ENCODE results near the gene OGFOD3. TPM values are rescaled to one million over a fixed set of nuclear protein-coding genes. Genes with fewer than 3 reads are reported as not detected.

Gene OGFOD3
- total RNA-seq, 4 donors from 2014 or later: 25.8 to 72.1 (median 27.7) TPM

DNA sequence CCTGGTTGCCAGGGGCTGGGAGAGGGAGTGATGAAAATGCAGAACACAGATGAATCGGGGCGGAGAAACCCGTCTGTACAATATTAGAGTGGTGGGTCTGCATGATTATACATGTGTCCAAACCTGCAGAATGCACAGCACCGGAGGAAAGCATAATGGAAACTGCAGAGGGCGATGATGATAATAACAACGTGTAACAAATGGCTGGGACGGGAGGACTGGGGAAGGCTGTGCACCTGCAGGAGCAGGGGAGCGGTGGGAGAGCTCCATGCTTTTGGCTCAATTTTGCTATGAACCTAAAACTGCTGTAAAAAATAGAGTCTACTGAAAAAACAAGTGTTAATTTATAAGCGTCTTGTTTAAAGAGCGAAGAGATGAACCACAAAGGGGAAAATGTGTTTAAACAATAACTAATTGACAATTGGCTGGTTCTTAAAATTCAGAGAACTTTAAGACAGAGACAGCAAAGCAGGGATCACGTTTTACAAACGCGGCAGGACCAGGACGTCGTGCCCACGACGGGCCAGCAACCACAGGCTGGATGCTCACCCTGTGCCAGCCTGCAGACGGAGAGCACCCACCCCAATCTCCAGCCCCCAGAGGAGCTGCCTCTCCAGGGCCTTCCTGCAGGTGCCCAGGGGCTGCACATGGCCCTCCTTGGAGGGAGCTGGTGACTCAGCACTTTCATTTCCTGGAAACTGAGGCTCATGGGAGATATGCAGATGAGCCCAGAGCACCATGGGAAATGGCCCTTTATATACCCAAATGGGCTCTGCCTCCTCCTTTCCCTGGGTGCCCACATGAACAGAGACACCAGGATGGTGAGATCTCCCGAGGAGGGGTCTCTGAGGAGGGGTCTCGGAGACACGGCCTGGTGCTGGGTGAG is 59.7 kb downstream of the OGFOD3 start, which contains the start of gene TEX19:
Gene TEX19, plus strand, starts transcription at position 783 of the 886 bp plus-strand sequence. CDS start 2,904 bp downstream, outside the sequence.
- no peak within 1 kb of the TSS for H3K27ac ChIP-seq
- H3K36me3 ChIP-seq: no peaks in the 10 kb centered on the region
- DNase-seq (no peak), ATAC-seq (no peak)
- H3K27me3 ChIP-seq: peaks cover 10 to 30% (median 18%) of the 10 kb centered on the region in 3 donors
- H3K4me1 ChIP-seq: no peaks in the 10 kb centered on the region
- intact Hi-C loops (cut with DNase I; ENCODE audit: low total_unique reads): no loop called here
- no peak within 1 kb of the TSS for H3K4me3 ChIP-seq
- in situ Hi-C loops (cut with MboI; ENCODE audit: low sequenced_read_pairs in 4 of 4): loop anchor here (10.0 to 25.0 kb wide), 3 partner anchors 56 to 404 kb away; partner anchors contain the start of genes HEXD (in 1 of the 4), OGFOD3 (in 1 of the 4) and TBCD (in 1 of the 4)
- H3K9me3 ChIP-seq: no peaks in the 10 kb centered on the region
- TF ChIP-seq POLR2A (IDR thresholded peaks at IDR 0.05): no peak
- TF ChIP-seq, protein P1, sequence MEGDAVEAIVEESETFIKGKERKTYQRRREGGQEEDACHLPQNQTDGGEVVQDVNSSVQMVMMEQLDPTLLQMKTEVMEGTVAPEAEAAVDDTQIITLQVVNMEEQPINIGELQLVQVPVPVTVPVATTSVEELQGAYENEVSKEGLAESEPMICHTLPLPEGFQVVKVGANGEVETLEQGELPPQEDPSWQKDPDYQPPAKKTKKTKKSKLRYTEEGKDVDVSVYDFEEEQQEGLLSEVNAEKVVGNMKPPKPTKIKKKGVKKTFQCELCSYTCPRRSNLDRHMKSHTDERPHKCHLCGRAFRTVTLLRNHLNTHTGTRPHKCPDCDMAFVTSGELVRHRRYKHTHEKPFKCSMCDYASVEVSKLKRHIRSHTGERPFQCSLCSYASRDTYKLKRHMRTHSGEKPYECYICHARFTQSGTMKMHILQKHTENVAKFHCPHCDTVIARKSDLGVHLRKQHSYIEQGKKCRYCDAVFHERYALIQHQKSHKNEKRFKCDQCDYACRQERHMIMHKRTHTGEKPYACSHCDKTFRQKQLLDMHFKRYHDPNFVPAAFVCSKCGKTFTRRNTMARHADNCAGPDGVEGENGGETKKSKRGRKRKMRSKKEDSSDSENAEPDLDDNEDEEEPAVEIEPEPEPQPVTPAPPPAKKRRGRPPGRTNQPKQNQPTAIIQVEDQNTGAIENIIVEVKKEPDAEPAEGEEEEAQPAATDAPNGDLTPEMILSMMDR (IDR thresholded peaks at IDR 0.05 in 4 of 5, conservative IDR thresholded peaks at IDR 0.05 in 1 of 5): no peak

DNA sequence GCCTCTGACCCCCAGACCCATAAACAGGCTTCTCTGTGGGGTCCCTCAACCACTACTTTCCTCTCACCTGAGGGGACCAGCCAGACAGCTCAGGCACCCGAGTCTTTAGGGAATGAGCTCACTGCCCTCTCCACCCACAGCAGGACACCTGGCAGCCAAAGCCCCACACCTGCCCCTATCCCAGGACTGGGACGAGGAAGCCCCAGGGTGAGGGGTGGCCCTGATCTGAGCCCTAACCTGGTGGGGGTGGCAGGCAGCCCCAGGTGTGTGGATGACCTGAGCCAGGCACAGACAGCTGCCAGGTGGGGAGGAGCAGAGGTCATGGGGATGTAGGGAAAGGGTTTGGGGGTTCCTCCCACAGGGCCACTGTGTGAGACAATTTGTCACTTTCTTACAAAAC is 61.0 kb downstream of the OGFOD3 start:
- no peak for ATAC-seq
- peaks cover 10 to 30% (median 18%) of the 10 kb centered on the region in 3 donors for H3K27me3 ChIP-seq
- intact Hi-C loops (cut with DNase I; ENCODE audit: low total_unique reads) (no loop called here), in situ Hi-C loops (cut with MboI; ENCODE audit: low sequenced_read_pairs in 4 of 4) (loop anchor here (10.0 to 25.0 kb wide), 3 partner anchors 57 to 405 kb away; partner anchors contain the start of genes HEXD (in 1 of the 4), OGFOD3 (in 1 of the 4) and TBCD (in 1 of the 4))
- H3K36me3 ChIP-seq: no peaks in the 10 kb centered on the region
- no peaks in the 10 kb centered on the region for H3K4me1 ChIP-seq
- no peak overlapping the region for H3K27ac ChIP-seq
- no peak overlapping the region for H3K4me3 ChIP-seq
- TF ChIP-seq, protein P1 (IDR thresholded peaks at IDR 0.05 in 4 of 5, conservative IDR thresholded peaks at IDR 0.05 in 1 of 5): no peak
- no peak for TF ChIP-seq POLR2A (IDR thresholded peaks at IDR 0.05)
- DNase-seq: no peak
- no peaks in the 10 kb centered on the region for H3K9me3 ChIP-seq

DNA sequence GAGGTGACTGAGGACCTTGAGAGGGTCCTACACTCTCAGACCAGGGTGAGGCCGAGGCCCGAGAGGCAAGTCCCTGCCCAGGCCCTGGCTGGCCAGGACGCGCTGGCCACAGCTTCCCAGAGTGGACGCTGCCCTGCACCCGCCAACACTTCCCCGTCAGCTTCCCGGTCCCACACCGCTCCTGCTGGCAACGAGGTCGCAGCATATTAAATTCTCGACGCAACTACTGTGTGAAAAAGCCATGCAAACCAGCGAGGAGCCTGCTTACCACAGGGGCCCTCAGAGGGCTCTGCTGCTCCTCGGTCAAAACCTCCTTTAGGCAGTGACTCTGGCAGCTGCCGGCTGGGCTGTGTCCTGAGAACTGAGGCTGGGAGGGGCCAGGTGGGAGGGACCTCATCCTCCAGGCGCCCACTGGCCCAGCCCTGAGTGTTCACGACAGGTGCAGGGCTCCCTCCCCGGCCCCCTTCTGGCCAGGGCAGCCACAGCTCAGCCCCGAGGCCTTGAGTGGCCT is 61.5 kb downstream of the OGFOD3 start:
- Histone ChIP-seq H3K27ac (no peak overlapping the region), H3K27me3 (peaks cover 10 to 30% (median 18%) of the 10 kb centered on the region in 3 donors), H3K4me1 (no peaks in the 10 kb centered on the region), H3K36me3 (no peaks in the 10 kb centered on the region), H3K4me3 (no peak overlapping the region), H3K9me3 (no peaks in the 10 kb centered on the region)
- DNase-seq (no peak), ATAC-seq (no peak)
- TF ChIP-seq POLR2A (IDR thresholded peaks at IDR 0.05): no peak
- TF ChIP-seq, protein P1 (IDR thresholded peaks at IDR 0.05 in 4 of 5, conservative IDR thresholded peaks at IDR 0.05 in 1 of 5): no peak
- in situ Hi-C loops (cut with MboI; ENCODE audit: low sequenced_read_pairs in 4 of 4): loop anchor here (10.0 to 25.0 kb wide), 3 partner anchors 58 to 405 kb away; partner anchors contain the start of genes HEXD (in 1 of the 4), OGFOD3 (in 1 of the 4) and TBCD (in 1 of the 4)
- intact Hi-C loops (cut with DNase I; ENCODE audit: low total_unique reads): no loop called here

DNA sequence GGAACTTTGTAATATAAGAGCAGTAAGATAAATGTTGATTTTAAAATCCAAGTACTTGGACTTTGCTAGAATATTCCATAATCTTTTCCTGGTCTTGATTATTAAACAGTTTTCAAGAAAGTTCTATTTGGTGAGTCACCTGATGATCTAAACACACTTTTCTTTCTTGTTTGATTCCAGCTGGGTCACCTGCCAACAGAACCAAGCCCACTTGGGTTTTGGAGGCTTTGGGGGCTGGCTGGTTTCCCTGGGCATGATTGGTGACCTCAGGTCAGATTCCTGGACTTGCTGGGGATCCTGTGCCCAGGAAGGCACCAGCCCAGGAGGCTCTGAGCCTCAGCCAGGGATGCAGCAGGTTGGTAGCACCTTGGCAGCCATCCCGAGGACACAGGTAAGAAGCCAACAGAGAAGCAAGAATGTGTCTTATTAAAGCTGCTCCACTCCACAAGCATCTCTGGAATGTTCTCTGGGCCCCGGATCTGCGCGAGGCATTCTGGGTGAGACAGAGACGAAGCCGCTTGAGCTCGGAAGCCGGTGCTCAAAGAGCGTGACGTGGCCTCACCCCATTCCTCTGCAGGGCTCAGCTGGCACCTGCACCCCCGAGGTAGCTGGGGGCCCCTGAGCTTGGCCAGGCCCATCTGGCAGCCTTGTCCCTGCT is 62.5 kb downstream of the OGFOD3 start:
- H3K27ac ChIP-seq: no peak overlapping the region
- H3K4me1 ChIP-seq: no peaks in the 10 kb centered on the region
- no peak overlapping the region for H3K4me3 ChIP-seq
- in situ Hi-C loops (cut with MboI; ENCODE audit: low sequenced_read_pairs in 4 of 4) (loop anchor here (10.0 to 25.0 kb wide), 3 partner anchors 59 to 406 kb away; partner anchors contain the start of genes HEXD (in 1 of the 4), OGFOD3 (in 1 of the 4) and TBCD (in 1 of the 4)), intact Hi-C loops (cut with DNase I; ENCODE audit: low total_unique reads) (no loop called here)
- TF ChIP-seq POLR2A (IDR thresholded peaks at IDR 0.05): no peak
- TF ChIP-seq, protein P1 (IDR thresholded peaks at IDR 0.05 in 4 of 5, conservative IDR thresholded peaks at IDR 0.05 in 1 of 5): no peak
- no peaks in the 10 kb centered on the region for H3K9me3 ChIP-seq
- H3K36me3 ChIP-seq: no peaks in the 10 kb centered on the region
- DNase-seq: no peak
- peaks cover 10 to 30% (median 18%) of the 10 kb centered on the region in 3 donors for H3K27me3 ChIP-seq
- ATAC-seq: no peak

Measured in gastrocnemius medialis (tissue), 4 donors.